Liver (tissue), 9 donors: ENCODE results near the gene LITAFD. TPM values are rescaled to one million over a fixed set of nuclear protein-coding genes. Genes with fewer than 3 reads are reported as not detected.

Source experiments
- DNase-seq: peaks from one replicate; pipeline ENCODE4 v3.0.0-alpha.2; 2017; ENCODE audit warnings: low spot score
- H3K27ac ChIP-seq, 2 donors: one replicate each; pipeline ENCODE4 v1.7.0; 2013; ENCODE audit warnings: inconsistent platforms in 2 of 2, low read length in 2 of 2, control low read depth in 1 of 2, low read depth in 1 of 2, mild to moderate bottlenecking in 1 of 2
- H3K27me3 ChIP-seq, 4 donors: one replicate each; pipeline versions ENCODE4 v1.6.1 to v1.7.0; 2013; ENCODE audit warnings: low read length in 3 of 4, inconsistent platforms in 1 of 4, mild to moderate bottlenecking in 1 of 4, moderate library complexity in 1 of 4; ENCODE audit not compliant: control insufficient read depth in 4 of 4, insufficient read depth in 4 of 4
- H3K36me3 ChIP-seq, 4 donors: one replicate each; pipeline versions ENCODE4 v1.6.1 to v1.7.0; 2013; ENCODE audit warnings: low read length in 3 of 4, mild to moderate bottlenecking in 3 of 4, low read depth in 1 of 4, moderate library complexity in 1 of 4; ENCODE audit not compliant: control insufficient read depth in 4 of 4, insufficient read depth in 3 of 4
- H3K4me1 ChIP-seq, 4 donors: one replicate each; pipeline versions ENCODE4 v1.6.1 to v1.7.0; 2013; ENCODE audit warnings: low read length in 3 of 4, mild to moderate bottlenecking in 3 of 4, moderate library complexity in 1 of 4; ENCODE audit not compliant: control insufficient read depth in 4 of 4, insufficient read depth in 4 of 4
- H3K4me3 ChIP-seq, 3 donors: one replicate each; pipeline versions ENCODE4 v1.6.1 to v1.7.0; 2013; ENCODE audit warnings: low read length in 3 of 3, control low read depth in 1 of 3, low read depth in 1 of 3, mild to moderate bottlenecking in 1 of 3
- H3K9ac ChIP-seq, 2 donors: one replicate each; pipeline ENCODE4 v1.7.0; 2013; ENCODE audit warnings: low read length in 2 of 2, mild to moderate bottlenecking in 2 of 2, moderate library complexity in 2 of 2, control low read depth in 1 of 2, low read depth in 1 of 2
- H3K9me3 ChIP-seq, 4 donors: one replicate each; pipeline versions ENCODE4 v1.6.1 to v1.7.0; 2013; ENCODE audit warnings: low read length in 3 of 4; ENCODE audit not compliant: control insufficient read depth in 4 of 4
- CTCF ChIP-seq: fragments of 150-350 bp; IDR thresholded peaks from 2 replicates; pipeline ENCODE4 v1.5.1; 2017; ENCODE audit warnings: improper control_type of control experiment, low read depth, low read length; ENCODE audit not compliant: missing input control
- FOXA1 ChIP-seq: IDR thresholded peaks from 2 replicates; pipeline ENCODE4 v1.6.1; 2016; ENCODE audit warnings: antibody characterized with exemption
- JUND ChIP-seq, 2 donors: IDR thresholded peaks; 2 replicates each; pipeline ENCODE4 v1.6.1; 2016; ENCODE audit warnings: antibody characterized with exemption in 2 of 2
- RAD21 ChIP-seq, 2 donors: IDR thresholded peaks; 2 replicates each; pipeline ENCODE4 v1.6.1; 2016; ENCODE audit warnings: antibody characterized with exemption in 2 of 2, mild to moderate bottlenecking in 2 of 2
- TAF1 ChIP-seq: conservative IDR thresholded peaks from 2 replicates; pipeline ENCODE4 v1.6.1; 2016; ENCODE audit warnings: antibody characterized with exemption, mild to moderate bottlenecking
- YY1 ChIP-seq: IDR thresholded peaks from 2 replicates; pipeline ENCODE4 v1.6.1; 2016; ENCODE audit warnings: antibody characterized with exemption, mild to moderate bottlenecking
- ZBTB33 ChIP-seq: IDR thresholded peaks from 2 replicates; pipeline ENCODE4 v1.6.1; 2016; ENCODE audit warnings: antibody characterized with exemption
- WGBS: extraction: QIAGEN DNeasy Blood & Tissue Kit; methylation state at CpG from one replicate; pipeline ENCODE4 v1.1.7; 2013; 5-methylcytosine and 5-hydroxymethylcytosine counted together
- polyA plus RNA-seq, 2 donors: library from polyadenylated mRNA; stranded (reverse) in 1 of 2; unstranded in 1 of 2; fragments of 200-250 nt in 1 of 2; fragments of >200 nt in 1 of 2; fragmentation: Nextera tagmentation in 1 of 2; extraction: Ambion mirVana in 1 of 2; gene quantifications; one replicate each; pipeline versions ENCODE4 v1.2.1 to v1.2.3, GENCODE V29; 2013 to 2015
- total RNA-seq, 2 donors: library from RNA; depleted of rRNA; stranded (reverse); fragments of >200 nt; gene quantifications; one replicate each; pipeline ENCODE4 v1.2.3, GENCODE V29; 2014
- donor health status: healthy.
- donor health status: healthy.
- donor health status: healthy.
- donor health status: healthy.
- donor health status: healthy.

Gene LITAFD
- total and polyA plus RNA-seq, 4 donors: not detected

DNA sequence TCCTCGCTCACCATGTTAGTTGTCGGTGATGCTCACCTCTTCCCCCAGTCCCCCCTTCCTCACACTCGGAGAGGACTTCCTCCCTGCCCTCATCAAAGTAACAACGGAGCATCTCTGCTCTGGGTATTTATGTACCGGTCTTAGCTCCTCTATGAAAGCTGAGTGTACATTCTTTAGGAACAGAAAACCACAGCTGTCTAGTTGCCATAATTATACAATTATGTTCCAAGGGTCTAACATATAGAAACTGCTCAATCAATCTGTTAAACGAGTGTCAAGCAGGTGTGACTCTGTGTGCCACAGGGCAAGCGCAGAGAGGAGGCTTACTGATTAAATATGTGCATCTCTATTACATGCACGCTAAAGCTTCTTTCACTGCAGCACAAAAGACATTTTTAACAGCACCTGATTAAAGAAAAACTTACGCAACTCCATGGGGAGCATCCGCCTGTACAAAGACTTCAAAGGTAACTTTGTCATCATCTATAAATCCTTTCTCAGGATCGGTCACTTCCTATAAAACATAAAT, 37.8 kb downstream of the LITAFD start:
- TF ChIP-seq YY1 (no peak), FOXA1 (no peak), TAF1 (no peak), JUND (IDR thresholded peaks at IDR 0.05) (no peak)
- H3K27me3 ChIP-seq: no peaks in the 10 kb centered on the region
- no peaks in the 10 kb centered on the region for H3K9me3 ChIP-seq
- peaks cover 5 to 62% (median 52%) of the 10 kb centered on the region in 4 donors for H3K36me3 ChIP-seq
- H3K4me3 ChIP-seq: no peak overlapping the region
- 91% methylated on average over 11 of the region's 11 CpGs for WGBS
- DNase-seq: no peak
- no peak overlapping the region for H3K27ac ChIP-seq
- H3K4me1 ChIP-seq: peaks cover 0 to 15% (median 11%) of the 10 kb centered on the region in 4 donors
- no peak overlapping the region for H3K9ac ChIP-seq

DNA sequence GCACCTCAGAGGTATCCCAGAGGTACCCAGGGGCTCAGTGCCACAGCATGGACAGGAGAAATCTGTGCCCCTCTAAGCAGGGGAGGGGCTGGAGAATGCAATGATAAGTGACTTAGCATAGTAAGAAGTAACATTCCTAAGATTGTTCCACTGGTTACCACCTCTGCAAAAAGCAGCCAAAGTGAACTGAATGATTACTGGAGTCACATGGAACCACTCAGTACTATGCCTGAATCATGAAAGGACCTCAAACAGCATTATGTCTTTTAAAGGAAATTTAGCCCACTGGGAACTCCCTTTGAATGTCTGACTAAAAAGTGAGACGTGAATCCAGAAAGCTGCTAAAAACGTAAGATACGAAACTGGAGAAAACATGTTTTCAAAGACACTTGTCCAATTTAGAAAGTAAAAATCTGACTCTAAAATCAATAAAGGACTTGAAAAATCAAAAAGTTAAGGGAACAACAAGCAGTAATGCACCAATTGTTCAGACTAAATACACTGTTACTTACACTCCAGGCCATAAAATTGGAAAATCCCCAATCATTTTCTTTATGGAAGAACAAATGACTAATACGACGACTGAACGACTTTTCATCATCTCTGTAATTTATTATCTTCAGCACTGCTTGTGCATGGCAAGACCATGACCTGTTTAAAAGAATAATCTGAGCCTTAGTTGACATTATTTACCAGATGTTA, 38.6 kb downstream of the LITAFD start:
- no peak overlapping the region for H3K4me3 ChIP-seq
- no peak overlapping the region for H3K9ac ChIP-seq
- 90% methylated on average over 6 of the region's 6 CpGs for WGBS
- peaks cover 0 to 16% (median 11%) of the 10 kb centered on the region in 4 donors for H3K4me1 ChIP-seq
- peaks cover 5 to 59% (median 45%) of the 10 kb centered on the region in 4 donors for H3K36me3 ChIP-seq
- H3K27ac ChIP-seq: no peak overlapping the region
- no peaks in the 10 kb centered on the region for H3K27me3 ChIP-seq
- TF ChIP-seq ZBTB33: no peak
- TF ChIP-seq JUND (IDR thresholded peaks at IDR 0.05): no peak
- TF ChIP-seq CTCF: no peak
- DNase-seq: no peak
- no peaks in the 10 kb centered on the region for H3K9me3 ChIP-seq

DNA sequence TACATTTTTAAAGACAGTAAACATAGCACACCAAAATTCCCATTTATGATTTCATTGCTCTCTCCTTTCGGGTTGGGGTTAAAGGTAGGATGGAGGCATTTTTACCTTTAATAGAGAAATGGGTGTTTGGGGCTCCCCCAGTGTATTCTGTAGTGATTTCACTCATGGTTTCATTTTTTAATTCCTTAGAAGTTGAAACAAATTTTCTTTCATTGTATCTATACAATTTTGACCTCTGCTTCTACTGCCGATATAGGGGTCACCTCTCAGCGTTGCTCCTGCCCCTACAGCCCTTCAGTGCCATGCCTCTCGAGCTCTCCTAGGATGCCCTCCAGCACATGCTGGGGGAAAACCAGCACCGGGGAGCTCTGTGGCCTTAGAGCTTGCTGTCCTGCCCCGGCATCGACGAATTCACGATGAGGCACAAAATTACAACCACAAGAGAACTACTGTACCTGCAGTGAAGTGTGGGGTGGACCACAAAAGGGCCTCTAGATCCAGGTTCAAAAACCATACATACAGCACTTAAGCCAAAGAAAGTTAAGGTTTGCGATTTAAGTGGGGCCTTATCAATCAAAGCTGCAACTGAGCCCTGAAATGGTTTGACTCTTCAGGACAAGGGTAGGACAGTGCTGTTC, 39.3 kb downstream of the LITAFD start:
- TF ChIP-seq YY1: no peak
- no peak for TF ChIP-seq RAD21 (IDR thresholded peaks at IDR 0.05)
- no peak for TF ChIP-seq JUND (IDR thresholded peaks at IDR 0.05)
- TF ChIP-seq CTCF: no peak
- Histone ChIP-seq H3K9me3 (no peaks in the 10 kb centered on the region), H3K27ac (no peak overlapping the region), H3K36me3 (peaks cover 5 to 52% (median 40%) of the 10 kb centered on the region in 4 donors), H3K4me3 (no peak overlapping the region), H3K4me1 (peaks cover 0 to 16% (median 11%) of the 10 kb centered on the region in 4 donors), H3K27me3 (no peaks in the 10 kb centered on the region), H3K9ac (no peak overlapping the region)
- no peak for DNase-seq
- 92% methylated on average over 10 of the region's 10 CpGs for WGBS
